GM12891 (cell line): Measurements from ENCODE around the gene CHRM1.

Experiments
- POLR2A ChIP-seq: IDR thresholded peaks from 2 replicates; pipeline ENCODE4 v1.6.1; 2011; ENCODE audit warnings: low read depth, low read length, control low read depth
- POLR2AphosphoS5 ChIP-seq: IDR thresholded peaks from 2 replicates; pipeline ENCODE4 v1.6.1; 2011; ENCODE audit warnings: low read depth, low read length, control low read depth

DNA sequence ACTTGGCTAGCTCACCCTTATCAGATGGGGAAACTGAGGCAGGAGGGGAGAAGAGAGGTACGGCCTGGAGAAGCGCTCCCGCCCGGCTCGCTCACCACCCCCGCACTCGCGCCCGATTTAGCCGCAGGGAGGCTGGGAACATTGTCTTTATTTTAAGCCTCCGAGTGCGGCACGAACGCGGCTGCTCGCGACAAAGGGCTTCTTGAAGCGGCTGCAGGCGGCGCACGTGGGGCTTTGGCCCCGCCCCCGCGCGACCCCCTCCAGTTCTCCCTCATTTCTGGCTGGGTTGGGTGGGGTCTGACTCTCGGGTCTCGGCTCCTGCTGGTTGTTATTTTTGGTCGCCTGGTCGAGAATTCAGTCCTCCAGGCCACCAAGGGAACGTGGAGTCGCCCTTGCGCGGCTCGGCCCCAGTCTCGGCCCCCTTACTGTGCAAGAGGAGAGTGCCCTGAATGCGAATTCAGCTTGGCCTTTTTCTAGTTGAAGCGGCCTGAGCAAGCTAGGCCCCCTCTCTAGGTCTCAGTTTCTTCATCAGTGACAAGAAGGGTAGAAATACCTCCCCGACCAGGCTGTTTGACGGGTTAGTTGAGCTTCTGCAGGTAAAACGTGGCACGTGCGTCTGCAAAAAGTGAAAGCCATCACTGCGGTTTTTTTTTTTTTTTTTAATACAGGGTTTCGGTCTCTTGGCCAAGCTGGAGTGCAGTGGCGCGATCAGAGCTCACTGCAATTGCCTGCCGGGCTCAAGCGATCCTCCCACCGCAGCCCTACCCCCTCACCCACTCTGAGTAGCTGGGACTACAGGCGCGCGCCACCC is 2.6 kb upstream of the CHRM1 start:
- TF ChIP-seq POLR2A (no peak), POLR2AphosphoS5 (no peak)
